ENCODE data around the gene TRIM52. TPM values are rescaled to one million over a fixed set of nuclear protein-coding genes. Genes with fewer than 3 reads are reported as not detected.

Gene TRIM52
- total and polyA plus RNA-seq, 2 of the 13 experiments (the other 11 are each of a cell fraction or from before 2014, with no cell fraction given), result 7.2 to 11.6 TPM

GRCh38 chr5:181243564-181244343 is 17.2 kb downstream of the TRIM52 start, which contains the start of gene RACK1 (continued):
- TF ChIP-seq CAMTA2 (CRISPR knock-in tag; IDR thresholded peaks at IDR 0.05; ENCODE audit: borderline replicate concordance) (peak; percentile 82; the same call in 1 of the 2 replicates), AKNA (CRISPR knock-in tag; IDR thresholded peaks at IDR 0.05; ENCODE audit: borderline replicate concordance) (no peak; the same call in 1 of the 2 replicates), TP53 (CRISPR knock-in tag; conservative IDR thresholded peaks at IDR 0.05) (no peak), AKAP8 (CRISPR knock-in tag; IDR thresholded peaks at IDR 0.05) (peak; percentile 40; the same call in 1 of the 2 replicates), ZNF879 (CRISPR knock-in tag; IDR thresholded peaks at IDR 0.05) (no peak), RAD51 (IDR thresholded peaks at IDR 0.05; ENCODE audit: borderline replicate concordance) (no peak), ZNF547 (CRISPR knock-in tag; IDR thresholded peaks at IDR 0.05) (peak; percentile 72), HCFC1 (IDR thresholded peaks at IDR 0.05; ENCODE audit: low read depth, low read length) (peak; percentile 73), ZNF605 (CRISPR knock-in tag; IDR thresholded peaks at IDR 0.05) (peak; percentile 88), FOXA3 (CRISPR knock-in tag; IDR thresholded peaks at IDR 0.05) (no peak), MLXIP (CRISPR knock-in tag; IDR thresholded peaks at IDR 0.05; ENCODE audit: borderline replicate concordance) (no peak), NFKB2 (CRISPR knock-in tag; IDR thresholded peaks at IDR 0.05; ENCODE audit: borderline replicate concordance) (no peak; the same call in 1 of the 2 replicates)
- TF ChIP-seq, protein P1, sequence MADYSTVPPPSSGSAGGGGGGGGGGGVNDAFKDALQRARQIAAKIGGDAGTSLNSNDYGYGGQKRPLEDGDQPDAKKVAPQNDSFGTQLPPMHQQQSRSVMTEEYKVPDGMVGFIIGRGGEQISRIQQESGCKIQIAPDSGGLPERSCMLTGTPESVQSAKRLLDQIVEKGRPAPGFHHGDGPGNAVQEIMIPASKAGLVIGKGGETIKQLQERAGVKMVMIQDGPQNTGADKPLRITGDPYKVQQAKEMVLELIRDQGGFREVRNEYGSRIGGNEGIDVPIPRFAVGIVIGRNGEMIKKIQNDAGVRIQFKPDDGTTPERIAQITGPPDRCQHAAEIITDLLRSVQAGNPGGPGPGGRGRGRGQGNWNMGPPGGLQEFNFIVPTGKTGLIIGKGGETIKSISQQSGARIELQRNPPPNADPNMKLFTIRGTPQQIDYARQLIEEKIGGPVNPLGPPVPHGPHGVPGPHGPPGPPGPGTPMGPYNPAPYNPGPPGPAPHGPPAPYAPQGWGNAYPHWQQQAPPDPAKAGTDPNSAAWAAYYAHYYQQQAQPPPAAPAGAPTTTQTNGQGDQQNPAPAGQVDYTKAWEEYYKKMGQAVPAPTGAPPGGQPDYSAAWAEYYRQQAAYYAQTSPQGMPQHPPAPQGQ (CRISPR knock-in tag; IDR thresholded peaks at IDR 0.05; ENCODE audit: borderline replicate concordance), result no peak
- TF ChIP-seq, protein P2, sequence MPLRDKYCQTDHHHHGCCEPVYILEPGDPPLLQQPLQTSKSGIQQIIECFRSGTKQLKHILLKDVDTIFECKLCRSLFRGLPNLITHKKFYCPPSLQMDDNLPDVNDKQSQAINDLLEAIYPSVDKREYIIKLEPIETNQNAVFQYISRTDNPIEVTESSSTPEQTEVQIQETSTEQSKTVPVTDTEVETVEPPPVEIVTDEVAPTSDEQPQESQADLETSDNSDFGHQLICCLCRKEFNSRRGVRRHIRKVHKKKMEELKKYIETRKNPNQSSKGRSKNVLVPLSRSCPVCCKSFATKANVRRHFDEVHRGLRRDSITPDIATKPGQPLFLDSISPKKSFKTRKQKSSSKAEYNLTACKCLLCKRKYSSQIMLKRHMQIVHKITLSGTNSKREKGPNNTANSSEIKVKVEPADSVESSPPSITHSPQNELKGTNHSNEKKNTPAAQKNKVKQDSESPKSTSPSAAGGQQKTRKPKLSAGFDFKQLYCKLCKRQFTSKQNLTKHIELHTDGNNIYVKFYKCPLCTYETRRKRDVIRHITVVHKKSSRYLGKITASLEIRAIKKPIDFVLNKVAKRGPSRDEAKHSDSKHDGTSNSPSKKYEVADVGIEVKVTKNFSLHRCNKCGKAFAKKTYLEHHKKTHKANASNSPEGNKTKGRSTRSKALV (CRISPR knock-in tag; IDR thresholded peaks at IDR 0.05), result no peak
- TF ChIP-seq, protein P3, sequence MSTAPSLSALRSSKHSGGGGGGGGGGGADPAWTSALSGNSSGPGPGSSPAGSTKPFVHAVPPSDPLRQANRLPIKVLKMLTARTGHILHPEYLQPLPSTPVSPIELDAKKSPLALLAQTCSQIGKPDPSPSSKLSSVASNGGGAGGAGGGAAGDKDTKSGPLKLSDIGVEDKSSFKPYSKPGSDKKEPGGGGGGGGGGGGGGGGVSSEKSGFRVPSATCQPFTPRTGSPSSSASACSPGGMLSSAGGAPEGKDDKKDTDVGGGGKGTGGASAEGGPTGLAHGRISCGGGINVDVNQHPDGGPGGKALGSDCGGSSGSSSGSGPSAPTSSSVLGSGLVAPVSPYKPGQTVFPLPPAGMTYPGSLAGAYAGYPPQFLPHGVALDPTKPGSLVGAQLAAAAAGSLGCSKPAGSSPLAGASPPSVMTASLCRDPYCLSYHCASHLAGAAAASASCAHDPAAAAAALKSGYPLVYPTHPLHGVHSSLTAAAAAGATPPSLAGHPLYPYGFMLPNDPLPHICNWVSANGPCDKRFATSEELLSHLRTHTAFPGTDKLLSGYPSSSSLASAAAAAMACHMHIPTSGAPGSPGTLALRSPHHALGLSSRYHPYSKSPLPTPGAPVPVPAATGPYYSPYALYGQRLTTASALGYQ (CRISPR knock-in tag; IDR thresholded peaks at IDR 0.05), result no peak

Measured in HepG2 (cell line).